ENCODE results near the gene SCARB1.

DNA sequence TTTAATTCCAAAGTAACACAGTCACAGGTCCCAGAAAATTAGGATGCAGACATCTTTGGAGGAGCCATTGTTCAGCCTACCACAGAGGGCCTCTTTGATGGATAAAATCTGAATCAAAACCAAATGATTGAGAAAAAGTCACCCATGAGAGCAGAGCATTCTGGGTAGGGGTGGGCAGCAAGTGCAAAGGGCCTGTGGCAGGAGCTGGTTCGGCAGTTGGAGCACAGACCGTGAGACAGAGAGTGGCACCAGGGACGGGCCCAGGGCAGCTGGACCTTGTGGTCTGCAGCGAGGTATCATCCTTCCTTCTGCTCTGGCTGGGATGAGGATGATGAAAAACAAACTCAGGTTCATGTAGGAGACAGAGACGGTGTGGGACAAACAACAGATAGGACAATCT is 32.8 kb upstream of the SCARB1 start:
- no peak for TF ChIP-seq CTCF (IDR thresholded peaks at IDR 0.05; ENCODE audit: extremely low read depth in 1 of 2, insufficient read depth in 1 of 2, low read depth in 1 of 2, low read length in 2 of 2)
- TF ChIP-seq POLR2A (IDR thresholded peaks at IDR 0.05; ENCODE audit: low read depth, low read length), result no peak
- TF ChIP-seq MAX (IDR thresholded peaks at IDR 0.05; ENCODE audit: insufficient read depth, insufficient read length), result no peak
- TF ChIP-seq FOS (IDR thresholded peaks at IDR 0.05; ENCODE audit: borderline replicate concordance, insufficient read depth, low read length), result no peak
- no peak for TF ChIP-seq POLR2AphosphoS5 (IDR thresholded peaks at IDR 0.05; ENCODE audit: insufficient read depth, low read depth, low read length)
- no peak for TF ChIP-seq JUN (IDR thresholded peaks at IDR 0.05; ENCODE audit: borderline replicate concordance, insufficient read depth, insufficient read length, low read depth)
- no peak for TF ChIP-seq MYC (IDR thresholded peaks at IDR 0.05; ENCODE audit: low read depth, low read length)
- TF ChIP-seq EZH2 (IDR thresholded peaks at IDR 0.05; ENCODE audit: borderline replicate concordance, low read depth, low read length, severe bottlenecking), result no peak
